PC-3 (cell line): ENCODE data around the gene SIDT1. TPM values are rescaled to one million over a fixed set of nuclear protein-coding genes. Genes with fewer than 3 reads are reported as not detected.

Source experiments
- ATAC-seq: fragments of 200-7000 bp; cut with Tn5 transposase; 2 replicates; pipeline ENCODE4 v1.9.1; 2020; ENCODE audit warnings: mild to moderate bottlenecking, moderate library complexity
- BruUV-seq: library from RNA; stranded (reverse); fragments of 400-500 nt; replicated peaks from 2 replicates; lab custom pipeline; 2021; lab: Mats Ljungman, UMichigan
- CTCF ChIA-PET: fragments of 300-600 bp; sonication (Branson Sonifier 250); formaldehyde crosslinking; loops from one replicate; lab custom pipeline; 2022; ENCODE audit warnings: antibody characterized with exemption; lab: Charles Lee
- POLR2A ChIA-PET: fragments of 300-600 bp; sonication (Branson Sonifier 250); formaldehyde crosslinking; loops from one replicate; lab custom pipeline; 2022; ENCODE audit warnings: antibody characterized with exemption; ENCODE audit not compliant: unreplicated experiment; lab: Charles Lee
- DNase-seq: peaks from one replicate; pipeline ENCODE4 v3.0.0-alpha.2; 2015
- H2AFZ ChIP-seq: fragments of 300-600 bp; sonication (generic); 2 replicates; pipeline ENCODE4 v1.6.0; 2016; ENCODE audit warnings: antibody characterized with exemption, low read length
- H3F3A ChIP-seq: fragments of 300-600 bp; sonication (generic); one replicate; pipeline ENCODE4 v1.6.0; 2017; ENCODE audit warnings: antibody characterized with exemption, low read length, control low read depth, mild to moderate bottlenecking; ENCODE audit not compliant: unreplicated experiment
- H3K27ac ChIP-seq: fragments of 300-600 bp; sonication (generic); 2 replicates; pipeline ENCODE4 v1.5.1; 2016; ENCODE audit warnings: mild to moderate bottlenecking, low read length
- H3K27me3 ChIP-seq: fragments of 300-600 bp; sonication (generic); 2 replicates; pipeline ENCODE4 v1.6.1; 2016; ENCODE audit warnings: low read length, mixed read lengths
- H3K36me3 ChIP-seq: fragments of 300-600 bp; sonication (generic); 2 replicates; pipeline ENCODE4 v1.6.1; 2016; ENCODE audit warnings: low read depth, mixed run types, low read length, mixed read lengths
- H3K4me1 ChIP-seq: fragments of 300-600 bp; sonication (generic); 2 replicates; pipeline ENCODE4 v1.5.1; 2016; ENCODE audit warnings: low read length; ENCODE audit not compliant: insufficient read depth
- H3K4me2 ChIP-seq: fragments of 300-600 bp; sonication (generic); 2 replicates; pipeline ENCODE4 v1.6.0; 2016; ENCODE audit warnings: low read length
- H3K4me3 ChIP-seq: fragments of 300-600 bp; sonication (generic); 2 replicates; pipeline ENCODE4 v1.5.1; 2016; ENCODE audit warnings: mild to moderate bottlenecking, low read length, mixed read lengths
- H3K79me2 ChIP-seq: fragments of 300-600 bp; sonication (generic); 2 replicates; pipeline ENCODE4 v1.6.1; 2017; ENCODE audit warnings: low read length, mixed read lengths
- H3K9ac ChIP-seq: fragments of 300-600 bp; sonication (generic); 2 replicates; pipeline ENCODE4 v1.6.0; 2016; ENCODE audit warnings: mild to moderate bottlenecking, low read length
- H3K9me2 ChIP-seq: fragments of 300-600 bp; sonication (generic); replicated peaks from 2 replicates; pipeline ENCODE4 v1.6.1; 2016; ENCODE audit warnings: mixed run types, low read length, mixed read lengths
- H3K9me3 ChIP-seq: fragments of 300-600 bp; sonication (generic); 2 replicates; pipeline ENCODE4 v1.6.1; 2016; ENCODE audit warnings: low read length, mixed read lengths
- H4K20me1 ChIP-seq: fragments of 300-600 bp; sonication (generic); 2 replicates; pipeline ENCODE4 v1.6.1; 2016; ENCODE audit warnings: low read length, mixed read lengths
- EZH2 ChIP-seq: fragments of 300-600 bp; sonication (generic); IDR thresholded peaks from one replicate; pipeline ENCODE4 v1.6.1; 2017; ENCODE audit warnings: antibody characterized with exemption, mild to moderate bottlenecking, low read length; ENCODE audit not compliant: unreplicated experiment
- EZH2phosphoT487 ChIP-seq: fragments of 300-600 bp; sonication (generic); IDR thresholded peaks from 2 replicates; pipeline ENCODE4 v1.6.1; 2018; ENCODE audit warnings: mild to moderate bottlenecking, antibody characterized with exemption, low read length, borderline replicate concordance
- intact Hi-C: fragments of 100-400 bp; cut with micrococcal nuclease; formaldehyde crosslinking; loops from 2 replicates; pipeline ENCODE4 v1.9.0; 2023
- total RNA-seq: library from RNA; depleted of rRNA; stranded (reverse); fragments of >200 nt; gene quantifications from 2 replicates; pipeline ENCODE4 v1.2.3, GENCODE V29; 2014
- TF ChIP-seq, protein P1 (sequence below): fragments of 300-600 bp; sonication (generic); conservative IDR thresholded peaks from 2 replicates; pipeline ENCODE4 v1.5.1; 2017; ENCODE audit warnings: antibody characterized with exemption, low read depth, mild to moderate bottlenecking, low read length

SIDT1 gene
- total RNA-seq, 1 experiment from 2014 or later = 14.1 TPM

GRCh38 chr3:113606539-113607218, 74.3 kb downstream of the SIDT1 start:
- peaks cover 4% of the 10 kb centered on the region; the same call in 1 of the 2 replicates for H3K36me3 ChIP-seq
- intact Hi-C loops = no loop called here

DNA sequence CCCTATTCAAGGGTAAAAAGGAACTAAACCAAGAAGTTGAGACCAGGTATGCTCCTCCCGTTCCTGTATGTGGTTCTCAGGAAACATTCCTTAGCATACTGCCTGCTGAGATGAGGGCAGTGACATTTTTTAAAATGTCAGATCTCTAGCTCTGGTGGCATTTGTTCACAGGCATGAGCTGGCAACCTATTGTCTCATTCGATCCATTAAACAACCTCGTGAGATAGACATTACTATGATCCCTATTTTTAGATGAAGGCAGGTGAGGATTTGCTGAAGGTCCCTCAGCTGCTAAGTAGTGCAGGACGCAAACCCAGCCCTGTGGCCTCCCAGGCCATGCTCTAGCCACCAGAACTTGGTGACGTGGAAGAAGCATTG, 74.9 kb downstream of the SIDT1 start:
- intact Hi-C loops = no loop called here
- Histone ChIP-seq H3K36me3 (peaks cover 4% of the 10 kb centered on the region; the same call in 1 of the 2 replicates), H2AFZ (no peak overlapping the region), H3K9me3 (no peaks in the 10 kb centered on the region), H3K4me1 (no peaks in the 10 kb centered on the region), H3K4me2 (no peak overlapping the region), H3F3A (no peaks in the 10 kb centered on the region), H3K9ac (no peak overlapping the region), H3K27ac (no peak overlapping the region), H3K9me2 (no peaks in the 10 kb centered on the region), H3K79me2 (no peaks in the 10 kb centered on the region), H4K20me1 (no peaks in the 10 kb centered on the region), H3K27me3 (no peaks in the 10 kb centered on the region), H3K4me3 (no peak overlapping the region)
- TF ChIP-seq EZH2 (no peak), EZH2phosphoT487 (no peak)
- TF ChIP-seq, protein P1, sequence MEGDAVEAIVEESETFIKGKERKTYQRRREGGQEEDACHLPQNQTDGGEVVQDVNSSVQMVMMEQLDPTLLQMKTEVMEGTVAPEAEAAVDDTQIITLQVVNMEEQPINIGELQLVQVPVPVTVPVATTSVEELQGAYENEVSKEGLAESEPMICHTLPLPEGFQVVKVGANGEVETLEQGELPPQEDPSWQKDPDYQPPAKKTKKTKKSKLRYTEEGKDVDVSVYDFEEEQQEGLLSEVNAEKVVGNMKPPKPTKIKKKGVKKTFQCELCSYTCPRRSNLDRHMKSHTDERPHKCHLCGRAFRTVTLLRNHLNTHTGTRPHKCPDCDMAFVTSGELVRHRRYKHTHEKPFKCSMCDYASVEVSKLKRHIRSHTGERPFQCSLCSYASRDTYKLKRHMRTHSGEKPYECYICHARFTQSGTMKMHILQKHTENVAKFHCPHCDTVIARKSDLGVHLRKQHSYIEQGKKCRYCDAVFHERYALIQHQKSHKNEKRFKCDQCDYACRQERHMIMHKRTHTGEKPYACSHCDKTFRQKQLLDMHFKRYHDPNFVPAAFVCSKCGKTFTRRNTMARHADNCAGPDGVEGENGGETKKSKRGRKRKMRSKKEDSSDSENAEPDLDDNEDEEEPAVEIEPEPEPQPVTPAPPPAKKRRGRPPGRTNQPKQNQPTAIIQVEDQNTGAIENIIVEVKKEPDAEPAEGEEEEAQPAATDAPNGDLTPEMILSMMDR = no peak
- DNase-seq (no peak), ATAC-seq (no peak)
- POLR2A ChIA-PET = no interaction called here
- CTCF ChIA-PET = no interaction called here
- BruUV-seq = no TSS peak

More at GRCh38 chr3:113606539-113607218, 74.3 kb downstream of the SIDT1 start:
- no peaks in the 10 kb centered on the region for H3F3A ChIP-seq
- no peak overlapping the region for H3K4me3 ChIP-seq
- H3K79me2 ChIP-seq = no peaks in the 10 kb centered on the region
- TF ChIP-seq EZH2phosphoT487 (no peak), EZH2 (no peak)
- TF ChIP-seq, protein P1 = no peak
- DNase-seq = no peak
- no peak overlapping the region for H3K9ac ChIP-seq
- no peak overlapping the region for H2AFZ ChIP-seq
- H3K9me2 ChIP-seq = no peaks in the 10 kb centered on the region
- no peak for ATAC-seq
- no peaks in the 10 kb centered on the region for H3K4me1 ChIP-seq
- no peaks in the 10 kb centered on the region for H3K9me3 ChIP-seq
- no peak overlapping the region for H3K27ac ChIP-seq
- no peaks in the 10 kb centered on the region for H4K20me1 ChIP-seq
- no peaks in the 10 kb centered on the region for H3K27me3 ChIP-seq
- BruUV-seq = no TSS peak
- ChIA-PET POLR2A (interaction anchor here (0.6 kb wide), 1 partner anchor 30 kb away, joined by 3 read pairs; no protein-coding TSS in a partner anchor), CTCF (interaction anchor here (1.1 kb wide), 1 partner anchor 20 kb away, joined by 4 read pairs; no protein-coding TSS in a partner anchor)
- no peak overlapping the region for H3K4me2 ChIP-seq

- H3K79me2 ChIP-seq = no peaks in the 10 kb centered on the region
- TF ChIP-seq, protein P1 = no peak
- no peak for TF ChIP-seq EZH2phosphoT487
- TF ChIP-seq EZH2 = no peak
- H3K4me3 ChIP-seq = no peak overlapping the region
- H3K27me3 ChIP-seq = no peaks in the 10 kb centered on the region
- no peaks in the 10 kb centered on the region for H3K36me3 ChIP-seq
- intact Hi-C loops = no loop called here
- BruUV-seq = no TSS peak
- no peaks in the 10 kb centered on the region for H4K20me1 ChIP-seq
- no peaks in the 10 kb centered on the region for H3K4me1 ChIP-seq
- no peak overlapping the region for H3K4me2 ChIP-seq
- H3K9ac ChIP-seq = no peak overlapping the region
- H3F3A ChIP-seq = no peaks in the 10 kb centered on the region
- ATAC-seq (no peak), DNase-seq (no peak)
- H3K9me3 ChIP-seq = no peaks in the 10 kb centered on the region
- no peak overlapping the region for H3K27ac ChIP-seq
- no peak overlapping the region for H2AFZ ChIP-seq
- H3K9me2 ChIP-seq = no peaks in the 10 kb centered on the region
- CTCF ChIA-PET = no interaction called here
- POLR2A ChIA-PET = no interaction called here
Measured at GRCh38 chr3:113614402-113614801, 82.0 kb downstream of the SIDT1 start.
